SW 1271 (cell line): Measurements from ENCODE around the gene SOST.

Experiments used
- DNase-seq, 2 experiments: peaks; one replicate each; lab custom pipeline; 2025; lab: John Stamatoyannopoulos, UW

SOST gene

GRCh38 chr17:43774304-43775250, 16.0 kb upstream of the SOST start:
- no peak for DNase-seq

- DNase-seq, result no peak
Measured at GRCh38 chr17:43772877-43773648, 14.5 kb upstream of the SOST start.

- no peak for DNase-seq
Measured at GRCh38 chr17:43771463-43771862, 12.9 kb upstream of the SOST start.

- DNase-seq, result no peak
Measured at GRCh38 chr17:43770957-43771356, 12.4 kb upstream of the SOST start.

GRCh38 chr17:43769859-43770258, 11.3 kb upstream of the SOST start:
- no peak for DNase-seq

GRCh38 chr17:43769426-43769825, 10.8 kb upstream of the SOST start:
- DNase-seq, result no peak

- DNase-seq, result no peak
Measured at GRCh38 chr17:43768943-43769342, 10.4 kb upstream of the SOST start.

- no peak for DNase-seq
Measured at GRCh38 chr17:43768382-43768781, 9.8 kb upstream of the SOST start.

- no peak for DNase-seq
Measured at GRCh38 chr17:43767713-43768059, 9.1 kb upstream of the SOST start.

- no peak for DNase-seq
Measured at GRCh38 chr17:43767053-43767712, 8.6 kb upstream of the SOST start.

- peak in 1 of 2 experiments; percentile 38 for DNase-seq
Measured at GRCh38 chr17:43766413-43767052, 7.9 kb upstream of the SOST start.

- DNase-seq, result peak; percentile 66 to 86
Measured at GRCh38 chr17:43760254-43760852, 1.8 kb upstream of the SOST start.

GRCh38 chr17:43759836-43760235, 1.2 kb upstream of the SOST start:
- no peak for DNase-seq

GRCh38 chr17:43758086-43758485, 505 bp downstream of the SOST start:
- DNase-seq, result no peak

GRCh38 chr17:43757171-43757660, 1.4 kb downstream of the SOST start:
- DNase-seq, result no peak

GRCh38 chr17:43756201-43756600, 2.4 kb downstream of the SOST start:
- no peak for DNase-seq

- no peak for DNase-seq
Measured at GRCh38 chr17:43755389-43755875, 3.2 kb downstream of the SOST start.

- no peak for DNase-seq
Measured at GRCh38 chr17:43754947-43755346, 3.6 kb downstream of the SOST start.

GRCh38 chr17:43753493-43754129, 5.0 kb downstream of the SOST start:
- DNase-seq, result no peak

- no peak for DNase-seq
Measured at GRCh38 chr17:43750153-43750552, 8.4 kb downstream of the SOST start.

GRCh38 chr17:43745541-43745940, 13.1 kb downstream of the SOST start:
- no peak for DNase-seq
